ENCODE results near the gene RPTOR.
"Not testable (repeated sequence)": the region's sequence is repeated elsewhere in the genome, so short reads cannot be mapped to it uniquely, and the experiment has no call there.

The RPTOR gene

GRCh38 chr17:80726558-80727408 lies 182.1 kb downstream of the RPTOR start:
- DNase-seq, result no peak

DNA sequence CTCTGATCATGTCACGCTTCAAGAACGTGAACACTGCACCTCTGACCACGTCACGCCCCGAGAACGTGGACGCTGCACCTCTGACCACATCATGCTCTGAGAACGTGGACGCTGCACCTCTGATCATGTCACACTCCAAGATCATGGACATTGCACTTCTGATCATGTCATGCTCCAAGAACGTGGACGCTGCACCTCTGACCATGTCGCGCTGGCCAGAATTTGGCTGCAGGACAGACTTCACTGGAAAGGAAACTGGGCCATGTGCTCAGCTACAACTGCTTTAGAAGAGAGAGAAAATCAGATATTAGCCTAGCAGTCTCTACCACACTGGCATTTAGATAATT lies 182.7 kb downstream of the RPTOR start:
- DNase-seq, result no peak

DNA sequence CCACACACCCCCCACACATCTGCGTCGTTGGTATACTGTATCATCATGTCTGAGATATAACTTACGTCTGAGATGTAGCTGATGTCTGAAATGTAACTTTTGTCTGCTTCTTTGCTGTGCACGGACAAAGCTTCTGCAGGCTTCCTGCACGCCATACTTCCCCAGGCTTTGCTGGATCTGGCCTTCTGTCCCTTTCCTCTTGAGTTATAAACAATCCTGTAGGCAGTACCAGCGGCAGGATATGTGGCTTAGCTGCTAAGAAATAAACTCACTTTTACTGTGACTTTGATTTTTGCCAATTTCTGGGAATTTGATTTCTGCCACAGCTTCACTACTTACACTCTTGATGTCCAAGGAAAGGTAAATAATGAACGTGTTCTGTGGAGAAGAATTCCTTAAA lies 184.4 kb downstream of the RPTOR start:
- no peak for DNase-seq

DNA sequence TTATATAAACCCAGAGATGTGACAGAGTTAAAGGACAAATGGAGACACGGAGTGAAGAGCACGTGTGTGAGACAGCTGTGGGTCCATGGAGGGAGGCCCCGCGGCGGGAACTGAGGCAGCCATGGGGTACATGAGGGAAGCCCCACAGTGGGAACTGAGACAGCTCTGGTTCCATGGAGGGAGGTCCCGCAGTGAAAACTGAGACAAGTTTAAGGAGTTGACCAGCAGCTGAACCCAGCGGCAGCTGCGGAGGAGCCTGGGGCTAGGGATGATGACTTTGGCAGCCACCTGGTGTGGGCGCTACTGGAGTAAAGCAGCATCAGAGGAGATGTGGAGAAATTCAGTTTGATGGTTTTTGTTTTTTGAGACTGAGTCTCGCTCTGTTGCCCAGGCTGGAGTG lies 185.1 kb downstream of the RPTOR start:
- no peak for DNase-seq

DNA sequence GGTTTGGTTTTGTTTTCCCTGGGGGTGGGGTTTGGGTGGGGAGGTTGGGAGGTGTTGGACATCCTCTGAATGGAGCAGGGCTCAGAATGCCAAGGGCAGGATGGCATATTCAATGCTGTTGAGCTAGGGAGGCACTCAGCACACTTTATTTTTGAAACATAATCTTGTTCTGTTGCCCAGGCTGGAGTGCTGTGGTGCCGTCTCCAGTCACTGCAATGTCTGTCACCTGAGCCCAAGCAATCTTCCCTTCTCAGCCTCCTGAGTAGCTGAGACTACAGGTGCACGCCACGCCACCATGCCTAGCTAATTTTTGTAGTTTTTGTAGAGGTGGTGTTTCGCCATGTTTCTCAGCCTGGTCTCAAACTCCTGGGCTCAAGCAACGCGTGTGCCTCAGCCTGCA lies 186.1 kb downstream of the RPTOR start:
- no peak for DNase-seq

GRCh38 chr17:80731323-80731722 lies 186.7 kb downstream of the RPTOR start:
- no peak for DNase-seq

DNA sequence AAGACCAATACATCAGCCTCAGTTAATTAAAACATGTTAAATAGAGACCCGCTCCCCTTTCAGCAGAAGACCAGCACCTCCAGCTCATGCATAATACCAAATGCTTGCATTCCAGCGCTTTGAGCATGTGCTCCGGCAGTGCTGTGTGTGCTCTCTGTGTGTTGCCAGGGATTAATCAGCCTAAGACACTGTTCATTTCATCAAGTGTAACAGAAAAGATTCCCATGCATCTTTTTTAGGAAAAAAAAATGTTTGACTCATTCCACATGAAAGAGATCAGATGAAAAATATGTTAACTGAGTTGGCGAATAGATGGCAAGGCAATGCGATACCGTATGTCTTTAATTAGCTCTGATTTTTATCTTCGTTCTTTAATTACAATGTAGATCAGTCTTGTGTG lies 187.6 kb downstream of the RPTOR start:
- DNase-seq, result no peak

DNA sequence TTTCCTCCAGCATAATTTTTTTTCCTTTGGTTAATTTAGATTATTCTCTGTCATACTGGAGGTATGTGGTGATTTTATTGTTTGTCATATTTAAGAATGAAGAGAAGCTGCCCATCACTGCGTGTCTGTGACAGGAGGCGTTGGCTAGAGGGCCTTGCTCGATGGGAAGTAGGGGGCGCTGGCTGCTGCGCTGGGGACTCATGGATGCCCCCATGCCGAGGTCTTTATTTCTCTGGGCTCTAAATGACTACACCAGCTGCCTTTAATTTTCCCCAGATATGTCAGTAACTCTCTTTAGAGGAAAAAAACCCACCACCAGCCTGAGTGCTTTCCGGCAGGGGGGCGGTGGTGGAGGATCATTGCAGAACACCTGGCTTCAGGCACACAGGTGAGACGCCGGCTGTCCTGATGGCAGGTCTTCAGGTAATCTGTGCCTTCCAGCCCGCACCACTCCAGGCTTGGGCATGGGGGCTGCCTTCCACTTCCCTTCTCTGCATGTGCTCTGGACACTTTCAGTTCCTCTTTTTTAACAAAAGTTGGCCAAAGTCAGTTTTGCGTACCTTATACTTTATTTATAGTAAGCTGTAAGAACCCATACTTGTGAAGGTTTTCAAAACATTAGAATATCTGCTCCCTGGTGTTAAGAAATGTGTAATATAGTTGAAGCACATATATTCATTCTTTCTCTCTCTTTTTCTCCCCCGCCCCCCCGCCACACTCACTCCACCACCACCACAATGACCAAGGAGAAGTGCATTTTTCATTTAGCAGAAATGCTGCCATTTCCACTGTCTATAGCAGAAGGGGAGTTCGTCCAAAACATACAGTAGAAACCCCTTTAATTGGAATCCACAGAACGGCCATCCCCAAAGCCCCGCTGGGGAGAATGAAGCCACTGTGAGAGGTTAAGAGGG lies 192.7 kb downstream of the RPTOR start:
- DNase-seq, result peak; percentile 49

DNA sequence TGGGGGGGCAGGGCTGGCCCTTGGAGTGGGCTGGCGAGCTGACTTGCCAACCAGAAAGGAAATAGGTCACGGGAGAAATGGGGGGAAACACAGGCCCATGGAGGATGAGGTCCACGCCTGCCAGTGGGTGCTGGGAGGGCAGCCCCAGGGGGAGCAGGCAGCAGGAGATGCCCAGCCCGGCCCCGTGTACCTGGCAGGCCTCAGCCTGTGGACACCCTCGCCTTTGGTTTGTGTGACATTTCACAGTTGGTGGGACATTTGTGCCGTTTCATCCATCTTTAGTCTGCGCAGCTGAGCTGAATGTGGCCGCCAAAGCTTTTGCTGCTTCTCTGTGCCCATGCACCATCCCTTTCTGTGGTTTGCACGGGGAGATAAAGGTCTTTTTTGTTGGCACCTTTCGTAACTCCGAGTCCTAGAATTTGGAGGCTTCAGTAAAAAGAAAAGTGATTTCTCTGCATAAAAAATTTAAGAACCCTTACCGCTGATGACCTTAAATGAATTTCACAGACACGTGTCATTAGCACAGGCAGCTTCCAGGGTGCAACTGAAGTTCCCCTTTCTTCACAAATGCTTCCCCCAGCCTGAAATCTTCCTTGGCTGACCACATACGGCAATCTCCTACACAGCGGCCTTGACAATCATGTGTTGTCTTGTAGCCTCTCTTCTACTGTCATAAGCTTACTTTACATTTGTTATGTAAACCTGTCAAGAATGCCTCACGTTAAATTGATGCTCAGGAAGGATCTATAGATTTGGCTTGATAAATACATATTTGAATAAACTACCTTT lies 193.6 kb downstream of the RPTOR start:
- no peak for DNase-seq

- no peak for DNase-seq
Observed at GRCh38 chr17:80738987-80739730, 194.5 kb downstream of the RPTOR start.

- DNase-seq, result no peak
Observed at GRCh38 chr17:80740141-80740540, 195.5 kb downstream of the RPTOR start.

DNA sequence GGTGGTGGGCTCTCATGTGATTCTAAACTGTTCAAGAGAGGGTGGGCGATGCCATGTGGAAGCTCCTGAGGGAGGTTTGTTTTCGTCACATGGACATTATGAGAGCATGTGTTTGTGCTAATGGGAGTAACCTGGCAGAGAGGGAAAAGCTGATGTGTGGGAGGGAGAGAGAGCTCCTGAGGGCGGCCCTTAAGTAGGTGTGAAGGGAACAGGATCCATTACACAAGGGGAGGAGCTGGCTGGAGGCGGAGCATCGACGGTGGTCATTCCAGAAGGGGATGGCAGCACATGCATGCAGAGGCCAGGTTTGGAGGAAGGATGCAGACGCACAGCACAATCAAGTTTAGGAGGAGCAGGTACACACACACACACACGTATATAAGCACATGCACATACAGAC lies 197.5 kb downstream of the RPTOR start:
- DNase-seq, result no peak

DNA sequence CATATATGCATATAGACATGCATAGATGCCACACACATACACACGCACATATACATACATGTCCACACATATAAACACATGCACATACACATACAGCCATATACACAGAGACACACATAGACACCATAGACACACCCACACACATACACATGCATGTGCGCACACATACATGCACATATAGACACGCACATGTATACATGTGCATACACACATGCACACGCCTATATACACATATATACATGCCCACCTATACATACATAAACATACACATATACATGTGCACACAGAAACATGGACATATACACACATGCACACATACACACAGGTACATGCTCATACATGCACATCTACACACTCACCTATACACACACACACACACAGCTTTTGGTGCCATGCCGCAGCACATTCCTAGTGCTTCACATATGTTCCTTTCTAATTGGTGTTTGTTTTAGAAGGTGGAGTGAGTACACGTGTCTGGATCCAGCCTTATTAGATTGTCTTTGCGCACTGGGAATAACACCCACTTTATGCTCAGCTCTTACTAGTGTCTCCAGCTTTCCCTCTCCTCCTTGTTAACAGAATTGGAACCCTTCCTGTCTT lies 198.0 kb downstream of the RPTOR start:
- DNase-seq, result no peak

DNA sequence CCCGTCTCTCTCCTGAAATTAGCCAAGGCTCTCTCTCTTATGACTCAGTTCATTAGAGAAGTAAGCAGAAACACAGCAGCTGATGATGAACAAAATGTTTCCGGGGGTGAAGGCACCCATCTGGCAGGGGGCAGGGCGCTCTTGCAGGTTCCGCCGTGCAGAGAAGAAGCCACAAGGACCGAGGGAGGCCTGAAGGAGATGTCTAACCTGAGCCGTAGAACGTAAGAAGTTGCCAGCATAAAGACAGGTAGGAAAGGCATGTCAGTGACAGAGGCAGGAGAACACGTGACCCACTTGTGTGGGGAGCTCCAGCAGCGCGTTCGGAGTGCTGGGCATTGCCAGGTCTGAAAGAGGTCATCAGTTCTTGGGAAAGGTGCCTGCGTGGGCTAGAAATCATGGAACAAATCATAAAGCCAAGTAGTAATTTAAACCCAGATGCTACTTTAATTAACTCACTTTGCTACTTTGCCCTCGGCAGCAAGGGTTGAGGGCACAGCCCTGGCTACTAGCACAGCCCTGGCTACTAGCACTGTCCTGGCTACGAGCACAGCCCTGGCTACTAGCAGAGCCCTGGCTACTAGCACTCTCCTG lies 198.6 kb downstream of the RPTOR start:
- peak; percentile 29 for DNase-seq

- not testable (repeated sequence) for DNase-seq
Observed at GRCh38 chr17:80743973-80744372, 199.3 kb downstream of the RPTOR start.

- DNase-seq, result not testable (repeated sequence)
Observed at GRCh38 chr17:80744725-80745124, 200.1 kb downstream of the RPTOR start.

GRCh38 chr17:80745183-80745582 lies 200.5 kb downstream of the RPTOR start:
- no peak for DNase-seq

- no peak for DNase-seq
Observed at GRCh38 chr17:80746262-80746935, 201.8 kb downstream of the RPTOR start.

DNA sequence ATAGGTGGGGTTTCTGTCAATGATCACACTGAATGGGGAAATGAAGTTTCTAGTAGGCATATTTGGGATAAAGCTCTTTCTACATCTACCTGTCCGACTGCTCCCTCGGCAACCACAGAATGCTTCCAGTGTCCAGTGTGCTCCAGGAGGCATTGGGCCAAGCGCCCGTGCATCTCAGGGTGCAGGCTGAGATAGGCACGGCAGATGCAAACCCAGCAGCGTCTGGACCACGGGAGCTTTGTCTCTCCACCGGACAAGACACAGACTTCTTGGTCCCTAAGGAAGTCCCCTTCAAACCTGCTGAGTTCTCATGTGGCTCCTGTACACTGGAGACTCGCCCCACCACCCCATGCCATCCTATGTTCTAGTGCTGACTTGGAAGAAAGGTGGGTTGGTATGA lies 202.8 kb downstream of the RPTOR start:
- no peak for DNase-seq

- DNase-seq, result no peak
Observed at GRCh38 chr17:80749611-80750010, 205.0 kb downstream of the RPTOR start.

DNA sequence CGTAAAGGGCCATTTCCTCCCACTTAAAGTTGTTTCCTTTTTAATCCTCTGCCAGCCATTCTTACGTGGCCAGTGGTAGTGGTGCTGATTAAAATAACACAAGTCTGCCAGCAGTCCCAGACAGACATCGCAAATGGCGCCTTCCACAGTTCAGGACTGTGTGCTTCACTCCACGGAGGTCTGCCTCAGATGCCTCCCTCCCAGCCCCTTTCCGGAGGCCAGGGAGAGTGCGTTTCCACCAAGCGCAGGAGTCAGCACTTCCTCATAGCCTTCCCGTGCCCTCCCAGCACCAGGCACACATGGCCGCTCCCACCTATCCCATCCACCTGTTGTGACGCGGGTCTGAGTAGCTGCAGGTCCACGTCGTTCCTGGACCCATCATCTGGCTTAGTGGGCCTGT lies 205.6 kb downstream of the RPTOR start:
- no peak for DNase-seq
